Ureter (tissue), 1 donor: ENCODE measurements around the gene EFNA4. TPM values are rescaled to one million over a fixed set of nuclear protein-coding genes. Genes with fewer than 3 reads are reported as not detected.
A peak's percentile ranks its signal among the peaks of the same experiment; 100 is the strongest.

Experiments
- DNase-seq: peaks from one replicate; pipeline ENCODE4 v3.0.0-alpha.2; 2020; ENCODE audit warnings: low spot score
- total RNA-seq: library from RNA; stranded (reverse); gene quantifications from one replicate; pipeline ENCODE4 v1.2.4, GENCODE V29; 2023
- donor health status: DM: yes; HTN: yes; CAD: no.

The EFNA4 gene
- total RNA-seq, 1 donor from 2014 or later, result 11.2 TPM

DNA sequence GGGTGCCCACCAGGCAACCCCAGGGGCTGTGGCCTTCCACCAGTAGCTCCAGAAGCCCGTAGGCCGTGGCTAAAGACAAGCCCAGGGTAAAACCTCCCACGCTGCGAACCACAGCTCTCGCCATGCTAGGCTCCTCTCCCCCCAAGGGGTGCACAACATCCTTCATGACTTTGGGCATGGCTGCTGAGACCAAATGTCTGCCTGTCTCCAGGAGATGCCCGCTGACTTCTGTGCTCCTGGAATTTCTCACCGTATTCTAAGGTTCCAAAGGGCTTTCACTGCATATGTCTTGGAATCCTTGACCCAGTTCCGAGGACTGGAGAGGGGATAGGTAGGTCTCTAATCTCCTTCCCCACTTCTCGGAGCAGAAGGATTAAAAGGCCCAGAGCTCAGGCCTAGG, 30.0 kb upstream of the EFNA4 start, which contains the start of the genes DCST1 and DCST2:
DCST1 (plus strand) TSS at position 301 of the 400 bp plus-strand sequence. CDS start 213 bp downstream, outside the sequence.
DCST2 (minus strand) TSS at position 258 of the 400 bp plus-strand sequence; CDS start at position 178, 80 bp downstream.
- no peak for DNase-seq

DNA sequence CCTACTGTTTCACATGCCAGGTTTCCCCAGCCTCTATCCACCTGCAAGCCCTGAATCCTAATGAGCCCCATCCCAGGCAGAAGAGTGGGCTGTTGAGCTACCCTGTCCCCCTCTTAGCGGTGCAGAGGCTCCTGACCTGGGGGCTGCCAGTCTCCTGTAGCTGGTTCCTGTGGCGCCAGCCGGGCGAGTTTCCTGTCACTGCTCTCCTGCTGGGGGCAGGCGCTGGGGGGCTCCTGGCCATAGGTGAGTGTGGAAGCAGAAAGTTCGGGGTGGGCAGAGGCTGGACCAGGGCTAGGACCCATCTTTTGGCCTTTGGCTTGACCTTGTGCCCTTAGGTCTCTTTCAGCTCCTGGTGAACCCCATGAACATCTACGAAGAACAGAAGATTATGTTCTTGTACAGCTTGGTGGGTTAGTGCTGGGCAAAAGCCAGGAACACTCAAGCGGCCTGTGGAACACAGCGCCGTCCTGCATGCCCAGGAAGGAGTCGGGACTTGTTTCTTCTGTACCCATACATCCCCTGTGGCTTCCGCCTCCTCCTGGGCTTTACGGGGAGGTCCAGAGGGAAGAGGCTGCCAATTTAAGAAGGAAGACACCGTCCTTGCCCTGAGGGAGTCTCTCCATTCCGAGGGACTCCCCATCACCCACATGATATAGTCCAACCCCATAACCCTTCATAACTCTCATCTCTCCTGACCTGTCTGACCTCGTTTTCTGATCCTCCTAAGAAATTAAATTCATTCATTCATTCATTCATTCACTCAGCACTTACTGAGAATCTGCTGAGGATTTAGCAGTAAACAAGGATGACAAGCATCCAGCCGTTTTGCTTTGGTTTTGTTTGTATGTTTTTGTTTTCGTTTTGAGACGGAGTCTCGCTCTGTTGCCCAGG, 29.0 kb upstream of the EFNA4 start:
- no peak for DNase-seq

DNA sequence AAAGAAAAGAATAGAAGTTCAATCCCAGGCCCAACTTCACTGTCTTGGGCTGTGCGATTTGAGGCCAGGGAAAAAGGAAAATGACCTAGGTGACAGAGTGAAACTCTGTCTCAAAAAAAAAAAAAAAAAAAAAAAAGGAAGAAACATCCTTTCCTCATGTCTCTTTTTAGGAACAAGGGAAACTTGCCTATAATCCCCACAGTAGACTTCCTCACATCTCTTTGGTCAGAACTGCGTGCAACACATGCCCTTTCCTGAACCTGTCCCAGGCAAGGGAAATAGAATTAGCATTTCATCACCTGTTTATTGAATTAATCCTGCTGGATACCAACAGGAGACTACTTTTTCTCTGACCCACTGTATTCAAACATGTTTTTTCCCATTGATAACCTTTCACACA, 27.6 kb upstream of the EFNA4 start:
- no peak for DNase-seq

DNA sequence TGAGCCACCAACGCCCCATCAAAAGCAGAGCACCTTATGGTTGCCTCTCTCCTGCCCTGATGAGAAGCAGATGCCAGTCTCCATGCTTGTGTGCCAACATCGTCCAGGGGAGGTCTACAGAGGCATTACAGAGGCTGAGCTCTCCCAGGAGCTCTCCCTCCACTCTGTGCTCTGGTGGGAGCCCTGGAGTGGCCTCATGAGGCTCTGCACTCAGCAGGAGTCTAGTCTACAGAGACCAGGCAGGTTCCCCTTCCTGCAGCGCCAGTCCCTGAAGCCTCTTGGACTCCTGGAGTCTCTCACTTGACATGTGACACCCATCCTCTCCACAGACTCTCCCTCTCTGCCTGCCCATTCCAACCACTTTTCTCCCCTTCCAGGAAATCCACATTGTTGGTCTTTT, 26.5 kb upstream of the EFNA4 start:
- no peak for DNase-seq

DNA sequence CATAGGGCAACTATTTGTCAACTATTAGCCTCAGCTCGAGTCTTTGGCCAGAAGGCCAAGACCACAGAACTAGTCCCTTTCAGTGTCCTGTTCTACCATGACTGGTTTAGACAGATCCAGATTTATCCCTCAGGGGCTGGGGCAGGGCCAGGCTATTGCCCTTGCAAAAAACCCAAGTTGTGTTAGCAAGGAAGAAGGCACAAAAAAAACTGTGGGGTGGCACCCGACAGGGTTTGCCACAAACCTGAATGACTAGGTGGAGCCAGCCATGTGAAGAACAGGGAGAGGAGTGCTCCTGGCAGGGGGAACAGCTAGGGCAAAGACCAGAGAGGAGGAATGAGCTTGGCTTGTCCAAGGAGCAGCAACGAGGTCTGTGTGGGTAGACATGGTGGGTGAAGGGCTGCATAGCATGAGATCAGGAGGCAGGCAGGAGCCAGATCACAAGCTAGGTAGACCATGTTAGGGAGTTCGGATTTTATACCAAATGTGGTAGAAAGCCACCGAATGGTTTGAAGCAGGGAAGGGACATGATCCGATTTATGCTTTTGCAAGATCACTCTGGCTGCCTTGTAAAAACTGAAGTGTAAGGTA, 25.6 kb upstream of the EFNA4 start:
- no peak for DNase-seq

DNA sequence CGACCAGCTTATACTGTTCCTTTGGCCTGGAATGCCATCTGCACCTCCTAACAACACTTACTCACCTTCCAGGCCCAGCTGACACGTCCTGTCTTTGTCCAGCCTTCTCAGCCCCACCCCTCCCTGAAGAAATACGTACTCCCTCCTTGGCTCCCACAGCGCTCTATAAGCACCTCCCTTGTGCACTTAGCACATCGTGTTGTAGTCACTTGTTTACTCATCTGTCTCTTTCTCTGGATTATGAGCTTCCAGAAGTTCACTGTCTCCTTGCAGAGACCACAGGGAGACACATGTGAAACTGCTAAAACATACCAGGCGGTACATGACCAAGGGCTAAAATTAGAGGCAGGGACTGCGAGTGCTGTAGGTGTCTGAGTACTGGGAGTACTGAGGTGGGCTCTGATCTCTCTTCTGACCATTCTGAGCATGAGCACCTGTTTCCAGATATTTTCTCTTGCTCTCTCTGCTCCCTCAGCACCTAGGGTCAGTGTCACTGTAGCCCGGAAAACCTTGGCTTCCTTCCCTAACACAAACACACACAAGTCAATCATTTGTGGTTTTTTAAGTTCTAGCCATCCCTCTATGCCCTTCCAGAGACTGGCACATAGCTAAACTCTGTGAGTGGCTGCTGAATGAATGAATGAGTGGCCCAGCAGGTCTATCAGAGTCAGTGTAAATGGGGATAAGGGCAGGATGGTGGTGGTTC, 24.8 kb upstream of the EFNA4 start:
- no peak for DNase-seq

DNA sequence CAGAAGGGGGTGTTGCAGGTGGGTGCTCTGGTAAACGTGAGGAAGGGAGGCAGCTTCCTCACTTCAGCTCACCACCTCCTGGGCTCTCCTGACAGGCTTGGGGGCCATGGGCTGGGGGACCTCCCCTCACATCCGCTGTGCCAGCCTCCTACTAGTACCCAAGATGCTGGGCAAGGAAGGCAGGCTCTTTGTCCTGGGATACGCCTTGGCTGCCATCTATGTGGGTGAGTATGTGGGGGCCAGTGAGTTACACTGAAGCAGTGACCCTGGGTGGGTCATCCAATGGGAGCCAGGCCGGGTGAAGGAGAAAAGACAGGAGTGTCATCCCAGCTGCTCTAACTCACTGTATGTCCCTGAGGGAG, 24.3 kb upstream of the EFNA4 start:
- no peak for DNase-seq

DNA sequence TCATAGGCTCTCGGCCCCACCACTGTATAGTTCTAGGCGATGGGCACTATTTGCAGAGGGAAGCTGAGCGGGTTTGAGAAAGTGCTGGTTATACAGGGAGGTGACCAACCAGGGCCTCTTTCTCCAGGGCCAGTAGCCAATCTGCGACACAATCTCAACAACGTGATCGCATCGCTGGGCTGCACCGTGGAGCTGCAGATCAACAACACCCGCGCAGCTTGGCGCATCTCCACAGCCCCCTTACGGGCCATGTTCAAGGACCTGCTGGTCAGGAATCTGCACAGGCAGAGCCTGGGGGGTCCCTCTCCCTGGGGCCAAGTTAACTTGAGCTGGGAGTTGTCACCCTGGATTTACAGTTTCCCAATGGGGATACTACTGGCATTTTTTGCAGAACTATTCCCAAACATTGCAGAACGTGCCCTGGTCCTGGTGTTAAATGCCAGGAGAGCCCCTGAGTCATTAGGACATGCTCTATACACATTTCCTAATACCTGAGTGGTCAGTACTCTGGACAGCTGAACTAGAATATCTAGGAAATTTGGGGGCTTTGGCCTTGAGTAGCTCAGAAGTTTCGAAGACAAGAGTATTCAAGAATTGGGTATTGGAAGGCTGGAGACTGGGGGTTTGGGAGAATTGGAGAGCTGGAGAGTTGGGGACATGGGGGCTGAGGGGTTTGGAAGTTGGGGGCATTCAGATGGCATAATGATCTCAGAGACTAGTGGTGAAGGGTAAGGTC, 23.0 kb upstream of the EFNA4 start:
- no peak for DNase-seq

DNA sequence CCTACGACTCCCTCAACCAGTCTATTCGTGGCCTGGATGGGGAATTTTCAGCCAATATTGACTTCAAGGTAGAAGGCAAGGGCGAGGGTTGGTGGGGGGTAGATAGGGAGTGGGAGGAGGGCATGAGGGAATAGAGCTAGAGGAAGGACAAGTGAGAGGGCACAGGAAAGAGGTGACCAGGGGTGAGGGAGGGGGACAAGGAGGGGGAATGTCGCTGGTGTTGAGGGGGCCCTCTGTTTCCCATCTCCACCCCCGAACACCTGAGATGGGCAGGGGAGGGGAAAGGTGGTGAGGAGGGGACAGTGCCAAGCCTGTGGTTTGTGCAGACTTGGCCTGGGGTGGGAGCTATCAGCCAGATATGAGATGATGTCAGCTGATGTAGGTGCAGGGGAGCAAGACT, 20.8 kb upstream of the EFNA4 start:
- no peak for DNase-seq

DNA sequence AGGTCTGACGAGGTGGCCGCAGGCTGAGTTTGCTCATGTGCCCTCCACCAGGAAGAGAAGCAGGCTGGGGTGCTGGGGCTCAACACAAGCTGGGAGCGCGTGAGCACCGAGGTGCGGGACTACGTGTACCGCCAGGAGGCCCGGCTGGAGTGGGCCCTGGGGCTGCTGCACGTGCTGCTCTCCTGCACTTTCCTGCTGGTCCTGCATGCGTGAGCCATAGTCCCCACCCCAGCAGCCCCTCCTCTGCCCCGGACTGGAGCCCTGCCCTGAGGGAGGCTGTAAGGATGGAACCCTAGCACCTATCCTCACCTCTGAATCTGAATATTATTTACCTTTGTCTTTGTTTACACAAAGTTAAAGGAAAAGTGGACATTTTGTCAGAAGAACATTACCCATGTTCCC, 20.2 kb upstream of the EFNA4 start:
- no peak for DNase-seq

DNA sequence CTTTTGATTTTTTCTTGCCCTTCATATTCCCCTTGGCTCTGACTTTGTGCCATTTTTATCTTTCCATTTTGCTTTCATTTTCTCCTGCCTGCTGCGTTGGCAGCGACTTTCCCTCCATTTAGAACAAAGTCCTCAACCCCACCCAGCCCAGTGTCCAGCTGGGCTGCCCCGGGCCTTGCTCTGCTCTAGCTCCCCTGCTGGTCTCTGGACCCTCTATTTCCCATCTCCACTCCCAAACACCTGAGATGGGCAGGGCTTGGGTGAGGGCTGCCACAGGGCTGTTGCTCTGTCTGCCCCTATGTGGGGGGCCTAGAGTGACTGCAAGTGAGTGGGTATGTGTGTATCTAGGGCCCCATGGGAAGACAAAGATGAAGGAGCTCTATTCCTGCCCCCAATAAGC, 19.7 kb upstream of the EFNA4 start:
- no peak for DNase-seq

DNA sequence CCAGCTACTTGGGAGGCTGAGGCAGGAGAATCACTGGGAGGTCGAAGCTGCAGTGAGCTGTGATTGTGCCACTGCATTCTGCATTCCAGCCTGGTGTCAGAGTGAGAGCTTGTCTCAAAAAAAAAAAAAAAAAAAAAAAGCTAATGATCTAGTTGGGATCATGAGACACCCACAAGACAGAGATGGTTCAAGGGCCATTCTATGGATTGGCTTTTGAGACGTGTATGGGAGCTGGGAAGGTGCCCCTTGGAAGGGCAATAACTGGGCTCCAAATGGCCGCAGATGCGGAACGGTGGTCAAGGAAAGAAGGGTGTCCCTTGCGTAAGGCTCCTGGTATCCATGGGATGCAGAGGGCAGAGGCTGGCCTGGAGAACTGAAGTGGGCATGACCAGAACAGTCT, 19.2 kb upstream of the EFNA4 start:
- DNase-seq, result no peak

DNA sequence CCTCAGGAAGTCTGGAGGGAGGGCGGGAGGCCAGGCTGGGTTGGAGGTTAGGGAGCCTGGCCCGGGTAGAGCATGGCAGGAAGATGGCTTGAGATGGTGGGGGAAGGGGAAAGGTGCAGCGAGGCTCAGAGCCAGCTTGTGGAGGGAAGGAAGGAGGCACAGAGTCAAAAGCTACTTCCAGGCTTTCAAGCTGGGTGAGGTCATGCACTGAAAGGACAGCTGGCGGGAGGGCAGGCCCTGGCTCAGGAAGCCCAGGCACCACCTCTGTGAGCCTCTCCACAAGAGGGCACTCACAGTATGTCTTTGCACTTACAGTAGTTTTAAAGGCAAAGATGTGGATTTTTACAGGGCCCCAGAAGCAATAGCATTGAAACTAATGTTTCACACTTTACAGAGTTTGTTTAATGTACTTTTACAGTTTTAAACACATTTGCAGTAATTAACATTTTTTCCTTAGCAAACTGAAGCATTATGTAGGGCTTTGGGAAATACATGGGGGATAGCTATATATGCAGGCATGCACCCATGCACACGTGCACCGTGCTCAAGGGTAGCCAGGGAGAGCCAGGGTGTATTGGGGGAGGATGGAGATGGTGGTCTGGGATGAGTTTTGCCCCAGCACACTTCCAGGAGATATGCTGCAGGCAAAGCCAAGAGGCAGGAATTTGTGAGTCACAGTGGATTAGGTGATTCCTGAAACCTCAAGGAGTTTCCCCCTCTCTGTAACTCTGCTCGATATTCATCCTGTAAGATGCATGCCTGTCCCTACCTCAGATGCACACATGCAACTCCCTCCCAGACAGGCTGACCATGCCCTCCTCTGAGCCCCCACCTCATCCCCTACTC, 18.5 kb upstream of the EFNA4 start:
- peak; percentile 70 for DNase-seq

DNA sequence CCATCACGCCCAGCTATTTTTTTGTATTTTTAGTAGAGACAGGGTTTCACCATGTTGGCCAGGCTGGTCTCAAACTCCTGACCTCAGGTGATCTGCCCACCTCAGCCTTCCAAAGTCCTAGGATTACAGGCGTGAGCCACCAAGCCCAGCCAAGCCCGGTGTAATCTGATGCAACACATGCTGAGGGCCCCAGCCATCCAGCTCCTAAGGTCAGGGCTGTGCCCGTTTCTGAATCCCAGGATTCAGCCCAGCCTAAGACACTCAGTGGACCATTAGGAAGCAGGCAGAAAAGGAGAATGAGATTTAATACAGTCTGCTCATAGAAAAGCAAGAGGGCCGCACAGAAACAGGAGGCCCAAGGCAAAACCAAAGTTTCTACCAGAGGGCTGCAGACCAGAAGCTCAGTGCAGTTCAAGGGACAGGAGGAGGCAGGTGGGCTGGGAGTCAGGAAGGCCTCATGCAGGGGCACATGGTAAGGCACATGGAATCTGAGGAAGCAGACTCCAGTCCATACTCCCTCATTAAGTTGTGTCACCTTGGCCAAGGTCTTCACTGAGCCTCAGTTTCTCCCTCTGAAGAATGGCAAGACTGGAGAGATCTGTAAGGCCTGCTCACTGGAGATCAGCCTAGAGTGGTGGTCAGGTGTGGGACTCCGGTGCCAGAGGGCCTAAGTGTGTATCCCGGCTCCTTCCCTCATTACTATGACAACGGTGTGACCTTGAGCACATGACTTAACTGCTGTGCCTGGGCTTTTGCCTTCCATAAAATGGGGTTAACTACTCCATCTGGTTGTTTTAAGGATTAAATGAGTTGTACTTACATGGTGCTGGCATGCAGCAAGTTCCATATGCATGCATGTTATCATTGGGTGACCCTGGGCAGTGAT, 14.8 kb upstream of the EFNA4 start:
- DNase-seq, result no peak

DNA sequence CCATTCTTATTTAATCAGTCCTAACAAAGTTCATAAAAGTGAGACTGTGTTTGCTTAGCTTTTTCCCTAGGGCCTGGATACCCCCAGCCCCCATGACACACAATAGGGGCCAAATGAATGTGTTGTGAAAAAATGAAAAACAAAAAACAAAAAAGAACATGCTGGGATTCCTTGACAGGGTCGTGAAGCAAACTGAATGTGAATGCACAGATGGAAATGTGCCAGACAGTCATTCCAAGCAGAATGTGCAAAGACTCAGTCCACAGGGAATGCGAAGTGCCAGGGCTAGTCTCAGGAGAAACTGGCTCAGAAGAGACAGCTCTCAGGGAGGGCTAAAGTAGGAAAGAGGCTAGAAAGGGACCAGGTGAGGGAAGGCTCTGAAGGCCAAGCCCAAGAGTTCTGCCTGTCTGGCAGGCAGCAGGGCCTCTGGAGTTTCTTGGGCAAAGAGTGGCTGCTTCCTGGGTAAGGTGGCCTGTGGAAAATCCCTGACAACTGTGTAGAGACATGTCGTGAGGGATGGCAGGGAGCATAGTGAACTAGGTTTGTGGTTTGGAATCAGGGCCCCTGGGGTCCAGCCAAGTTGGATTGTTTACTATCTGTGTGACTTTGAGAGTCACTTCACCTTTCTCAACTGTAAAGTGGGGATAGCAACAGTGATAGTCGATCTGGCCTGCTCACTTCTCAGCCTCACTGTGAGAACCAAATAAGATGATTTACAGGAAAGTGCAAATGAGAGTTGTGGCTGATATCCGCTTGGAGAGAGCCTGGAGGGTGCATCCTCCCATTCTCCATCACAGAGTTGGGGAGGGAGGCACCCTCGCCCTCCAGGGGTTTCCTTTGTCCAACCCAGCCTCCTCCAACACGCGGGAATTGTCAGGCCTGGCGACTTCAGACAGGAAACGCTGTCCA, 13.6 kb upstream of the EFNA4 start:
- no peak for DNase-seq

DNA sequence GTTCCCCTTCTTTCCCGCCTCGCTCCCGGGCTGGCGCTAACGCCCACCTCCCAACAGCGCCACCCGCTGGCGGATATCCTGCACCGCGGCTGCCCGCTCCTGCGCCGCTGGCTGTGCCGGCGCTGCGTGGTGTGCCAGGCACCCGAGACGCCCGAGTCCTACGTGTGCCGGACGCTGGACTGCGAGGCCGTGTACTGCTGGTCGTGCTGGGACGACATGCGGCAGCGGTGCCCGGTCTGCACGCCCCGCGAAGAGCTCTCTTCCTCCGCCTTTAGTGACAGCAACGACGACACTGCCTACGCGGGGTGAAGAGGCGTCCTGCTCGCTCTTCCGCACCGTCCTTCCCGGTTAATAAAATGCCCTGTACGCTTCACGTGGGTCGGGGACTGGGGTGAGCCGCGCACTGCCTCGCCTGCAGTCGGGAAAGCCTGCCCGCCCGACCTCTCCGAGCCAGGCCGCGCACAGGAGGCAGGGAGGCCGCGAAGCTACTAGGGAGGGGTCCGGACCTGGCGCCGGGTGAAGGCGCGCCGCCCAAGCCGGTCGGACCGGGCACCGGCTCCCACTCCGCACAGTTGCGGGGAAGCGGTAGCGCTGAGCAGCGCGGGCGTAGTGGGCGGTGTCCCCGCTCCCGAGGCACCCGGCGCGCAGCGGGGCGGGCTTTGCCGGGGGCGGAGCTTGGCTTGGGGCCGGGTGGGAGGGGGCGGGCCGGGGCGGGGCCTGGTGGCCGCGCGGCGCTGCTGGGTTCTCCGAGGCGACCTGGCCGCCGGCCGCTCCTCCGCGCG, 12.8 kb upstream of the EFNA4 start, which contains the start of gene ADAM15:
ADAM15 (plus strand) TSS at position 757 of the 782 bp plus-strand sequence. CDS start 71 bp downstream, outside the sequence.
- peak; percentile 79 for DNase-seq

DNA sequence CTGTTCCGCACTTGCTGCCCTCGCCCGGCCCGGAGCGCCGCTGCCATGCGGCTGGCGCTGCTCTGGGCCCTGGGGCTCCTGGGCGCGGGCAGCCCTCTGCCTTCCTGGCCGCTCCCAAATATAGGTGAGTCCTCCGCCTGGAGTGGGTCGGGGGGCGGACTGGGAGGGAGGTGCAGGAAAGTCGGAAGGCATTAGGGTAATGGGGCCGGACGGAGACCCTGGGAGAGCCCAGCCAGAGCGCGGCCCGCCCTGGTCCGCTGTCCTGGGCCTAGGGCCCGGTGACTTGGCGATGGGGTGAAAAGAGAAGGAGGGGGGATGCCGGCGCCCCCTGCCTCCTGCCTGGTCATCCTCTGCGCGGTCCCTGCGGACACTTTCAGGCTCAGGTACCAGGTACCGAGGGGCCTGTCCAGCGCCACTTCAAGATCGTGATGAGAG, 12.2 kb upstream of the EFNA4 start:
- no peak for DNase-seq
